MM.1S (cell line): ENCODE data around the gene ERVMER34-1.

Experiments used
- DNase-seq: peaks from one replicate; pipeline ENCODE4 v3.0.0-alpha.2; 2015
- H2AFZ ChIP-seq: fragments of 300-600 bp; sonication (generic); 2 replicates; pipeline ENCODE4 v1.6.0; 2016; ENCODE audit warnings: antibody characterized with exemption, low read length
- H3F3A ChIP-seq: fragments of 300-600 bp; sonication (generic); 2 replicates; pipeline ENCODE4 v1.6.1; 2016; ENCODE audit warnings: mild to moderate bottlenecking, antibody characterized with exemption, low read length, moderate library complexity, mixed read lengths; ENCODE audit not compliant: insufficient read depth
- H3K27ac ChIP-seq: fragments of 300-600 bp; sonication (generic); 2 replicates; pipeline ENCODE4 v1.5.1; 2016; ENCODE audit warnings: mild to moderate bottlenecking, low read length
- H3K27me3 ChIP-seq: fragments of 300-600 bp; sonication (generic); replicated peaks from 2 replicates; pipeline ENCODE4 v1.6.0; 2016; ENCODE audit warnings: low read length; ENCODE audit not compliant: insufficient read depth
- H3K36me3 ChIP-seq: fragments of 300-600 bp; sonication (generic); replicated peaks from 2 replicates; pipeline ENCODE4 v1.6.1; 2016; ENCODE audit warnings: mild to moderate bottlenecking, low read length, mixed read lengths; ENCODE audit not compliant: insufficient read depth
- H3K4me1 ChIP-seq: fragments of 300-600 bp; sonication (generic); 2 replicates; pipeline ENCODE4 v1.6.1; 2016; ENCODE audit warnings: low read length, mixed read lengths
- H3K4me2 ChIP-seq: fragments of 300-600 bp; sonication (generic); 2 replicates; pipeline ENCODE4 v1.6.0; 2016; ENCODE audit warnings: low read depth, low read length
- H3K4me3 ChIP-seq: fragments of 300-600 bp; sonication (generic); 2 replicates; pipeline ENCODE4 v1.5.1; 2016; ENCODE audit warnings: low read length, mixed read lengths
- H3K79me2 ChIP-seq: fragments of 300-600 bp; sonication (generic); 2 replicates; pipeline ENCODE4 v1.6.1; 2016; ENCODE audit warnings: mixed run types, low read length, mixed read lengths
- H3K9ac ChIP-seq: fragments of 300-600 bp; sonication (generic); 2 replicates; pipeline ENCODE4 v1.6.1; 2016; ENCODE audit warnings: low read length, mixed read lengths
- H3K9me2 ChIP-seq: fragments of 300-600 bp; sonication (generic); replicated peaks from 2 replicates; pipeline ENCODE4 v1.6.1; 2016; ENCODE audit warnings: mild to moderate bottlenecking, low read length, mixed read lengths; ENCODE audit not compliant: insufficient read depth
- H3K9me3 ChIP-seq: fragments of 300-600 bp; sonication (generic); replicated peaks from 2 replicates; pipeline ENCODE4 v1.6.1; 2016; ENCODE audit warnings: mild to moderate bottlenecking, low read length, mixed read lengths; ENCODE audit not compliant: insufficient read depth
- H4K20me1 ChIP-seq: fragments of 300-600 bp; sonication (generic); 2 replicates; pipeline ENCODE4 v1.6.1; 2016; ENCODE audit warnings: mild to moderate bottlenecking, low read length, moderate library complexity, mixed read lengths; ENCODE audit not compliant: insufficient read depth
- EZH2 ChIP-seq: fragments of 300-600 bp; sonication (generic); optimal IDR thresholded peaks from 2 replicates; pipeline ENCODE3; 2017; ENCODE audit warnings: low read depth, mild to moderate bottlenecking, antibody characterized with exemption, low read length, mixed read lengths
- EZH2phosphoT487 ChIP-seq: fragments of 300-600 bp; sonication (generic); IDR thresholded peaks from 2 replicates; pipeline ENCODE4 v1.6.1; 2018; ENCODE audit warnings: antibody characterized with exemption, low read length
- TF ChIP-seq, protein P1 (sequence below): fragments of 300-600 bp; sonication (generic); IDR thresholded peaks from 2 replicates; pipeline ENCODE4 v1.5.1; 2016; ENCODE audit warnings: antibody characterized with exemption, low read length, mixed read lengths

Gene ERVMER34-1

GRCh38 chr4:52755426-52755825, 4.2 kb upstream of the ERVMER34-1 start:
- no peak overlapping the region for H3K9ac ChIP-seq
- no peak overlapping the region for H2AFZ ChIP-seq
- H3K27me3 ChIP-seq = no peaks in the 10 kb centered on the region
- no peak overlapping the region for H3K27ac ChIP-seq
- no peaks in the 10 kb centered on the region for H3K36me3 ChIP-seq
- H3K4me3 ChIP-seq = no peak overlapping the region
- no peaks in the 10 kb centered on the region for H3K9me2 ChIP-seq
- no peaks in the 10 kb centered on the region for H3F3A ChIP-seq
- H4K20me1 ChIP-seq = no peaks in the 10 kb centered on the region
- H3K4me1 ChIP-seq = no peaks in the 10 kb centered on the region
- TF ChIP-seq, protein P1, sequence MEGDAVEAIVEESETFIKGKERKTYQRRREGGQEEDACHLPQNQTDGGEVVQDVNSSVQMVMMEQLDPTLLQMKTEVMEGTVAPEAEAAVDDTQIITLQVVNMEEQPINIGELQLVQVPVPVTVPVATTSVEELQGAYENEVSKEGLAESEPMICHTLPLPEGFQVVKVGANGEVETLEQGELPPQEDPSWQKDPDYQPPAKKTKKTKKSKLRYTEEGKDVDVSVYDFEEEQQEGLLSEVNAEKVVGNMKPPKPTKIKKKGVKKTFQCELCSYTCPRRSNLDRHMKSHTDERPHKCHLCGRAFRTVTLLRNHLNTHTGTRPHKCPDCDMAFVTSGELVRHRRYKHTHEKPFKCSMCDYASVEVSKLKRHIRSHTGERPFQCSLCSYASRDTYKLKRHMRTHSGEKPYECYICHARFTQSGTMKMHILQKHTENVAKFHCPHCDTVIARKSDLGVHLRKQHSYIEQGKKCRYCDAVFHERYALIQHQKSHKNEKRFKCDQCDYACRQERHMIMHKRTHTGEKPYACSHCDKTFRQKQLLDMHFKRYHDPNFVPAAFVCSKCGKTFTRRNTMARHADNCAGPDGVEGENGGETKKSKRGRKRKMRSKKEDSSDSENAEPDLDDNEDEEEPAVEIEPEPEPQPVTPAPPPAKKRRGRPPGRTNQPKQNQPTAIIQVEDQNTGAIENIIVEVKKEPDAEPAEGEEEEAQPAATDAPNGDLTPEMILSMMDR = no peak
- TF ChIP-seq EZH2phosphoT487 (no peak), EZH2 (no peak)
- DNase-seq = no peak
- H3K4me2 ChIP-seq = no peak overlapping the region
- H3K79me2 ChIP-seq = no peaks in the 10 kb centered on the region
- H3K9me3 ChIP-seq = no peaks in the 10 kb centered on the region

GRCh38 chr4:52752936-52753335, 1.7 kb upstream of the ERVMER34-1 start:
- no peaks in the 10 kb centered on the region for H3K9me3 ChIP-seq
- H3K79me2 ChIP-seq = no peaks in the 10 kb centered on the region

DNA sequence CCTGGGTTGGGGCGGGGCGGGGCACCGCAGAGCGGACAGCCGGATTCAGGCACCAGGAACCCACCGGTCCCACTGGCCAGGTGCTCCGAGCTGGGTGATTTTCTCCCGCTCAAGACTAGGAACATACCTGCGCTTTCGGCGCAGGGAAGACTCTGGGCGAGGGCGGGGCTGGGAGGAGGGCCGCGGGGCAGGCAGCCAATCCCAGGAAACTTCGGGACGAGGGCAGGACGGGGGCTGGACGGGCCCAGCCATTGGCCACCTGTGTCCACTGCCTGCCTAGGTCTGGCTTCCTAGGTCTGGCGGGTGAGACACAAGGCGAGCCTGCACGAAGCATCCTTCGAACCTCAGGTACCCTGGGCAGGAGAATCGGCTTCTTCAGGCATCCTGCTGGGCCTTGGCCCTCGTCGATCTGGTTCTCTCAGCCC, 274 bp upstream of the ERVMER34-1 start:
- Histone ChIP-seq H3K9me3 (no peaks in the 10 kb centered on the region), H3K36me3 (no peaks in the 10 kb centered on the region), H3K79me2 (no peaks in the 10 kb centered on the region), H3K9ac (no peak overlapping the region), H2AFZ (no peak overlapping the region), H3F3A (peaks cover 4% of the 10 kb centered on the region), H3K27me3 (peaks cover 2% of the 10 kb centered on the region; the same call in 1 of the 2 replicates), H3K9me2 (no peaks in the 10 kb centered on the region), H3K4me1 (peaks cover 11% of the 10 kb centered on the region), H4K20me1 (no peaks in the 10 kb centered on the region), H3K4me2 (no peak overlapping the region), H3K27ac (no peak overlapping the region), H3K4me3 (no peak overlapping the region)
- TF ChIP-seq EZH2 (no peak), EZH2phosphoT487 (no peak)
- TF ChIP-seq, protein P1 = no peak
- no peak for DNase-seq

More at GRCh38 chr4:52752936-52753335, 1.7 kb upstream of the ERVMER34-1 start:
- Histone ChIP-seq H3K9ac (no peak overlapping the region), H3K4me1 (peaks cover 9% of the 10 kb centered on the region), H3K27me3 (no peaks in the 10 kb centered on the region), H3K9me2 (no peaks in the 10 kb centered on the region), H3K4me3 (no peak overlapping the region), H3K36me3 (no peaks in the 10 kb centered on the region), H3F3A (peaks cover 3% of the 10 kb centered on the region), H2AFZ (no peak overlapping the region), H3K4me2 (no peak overlapping the region), H4K20me1 (no peaks in the 10 kb centered on the region), H3K27ac (no peak overlapping the region)
- no peak for DNase-seq
- TF ChIP-seq EZH2 (no peak), EZH2phosphoT487 (no peak)
- TF ChIP-seq, protein P1 = no peak
